Stomach smooth muscle (tissue), 2 donors: ENCODE data around the gene LMX1A.
A peak's percentile ranks its signal among the peaks of the same experiment; 100 is the strongest.

Source experiments
- H3K27ac ChIP-seq: one replicate; pipeline ENCODE4 v1.7.0; 2013; ENCODE audit warnings: mild to moderate bottlenecking, low read length, inconsistent platforms
- H3K27me3 ChIP-seq, 2 donors: one replicate each; pipeline ENCODE4 v1.7.0; 2013; ENCODE audit warnings: low read length in 2 of 2; ENCODE audit not compliant: insufficient read depth in 2 of 2, control insufficient read depth in 1 of 2
- H3K36me3 ChIP-seq, 2 donors: one replicate each; pipeline ENCODE4 v1.7.0; 2013; ENCODE audit warnings: low read length in 2 of 2; ENCODE audit not compliant: control insufficient read depth in 2 of 2, insufficient read depth in 2 of 2
- H3K4me1 ChIP-seq: one replicate; pipeline ENCODE4 v1.7.0; 2013; ENCODE audit warnings: low read length; ENCODE audit not compliant: control insufficient read depth, insufficient read depth
- H3K4me3 ChIP-seq, 2 donors: one replicate each; pipeline ENCODE4 v1.7.0; 2013; ENCODE audit warnings: low read length in 2 of 2
- H3K9ac ChIP-seq, 2 donors: one replicate each; pipeline ENCODE4 v1.7.0; 2013; ENCODE audit warnings: low read length in 2 of 2, mild to moderate bottlenecking in 1 of 2
- H3K9me3 ChIP-seq, 2 donors: one replicate each; pipeline ENCODE4 v1.7.0; 2013; ENCODE audit warnings: low read length in 2 of 2; ENCODE audit not compliant: control insufficient read depth in 2 of 2
- donor health status: healthy.
- donor health status: Pancreatic carcinoma.

LMX1A gene

GRCh38 chr1:165383599-165384405 lies 27.3 kb upstream of the LMX1A start:
- Histone ChIP-seq H3K36me3 (no peaks in the 10 kb centered on the region), H3K27me3 (no peaks in the 10 kb centered on the region), H3K4me1 (peaks cover 7% of the 10 kb centered on the region), H3K9ac (peak overlapping the region in 1 of 2 donors; percentile 10), H3K4me3 (no peak overlapping the region), H3K9me3 (no peaks in the 10 kb centered on the region), H3K27ac (no peak overlapping the region)

DNA sequence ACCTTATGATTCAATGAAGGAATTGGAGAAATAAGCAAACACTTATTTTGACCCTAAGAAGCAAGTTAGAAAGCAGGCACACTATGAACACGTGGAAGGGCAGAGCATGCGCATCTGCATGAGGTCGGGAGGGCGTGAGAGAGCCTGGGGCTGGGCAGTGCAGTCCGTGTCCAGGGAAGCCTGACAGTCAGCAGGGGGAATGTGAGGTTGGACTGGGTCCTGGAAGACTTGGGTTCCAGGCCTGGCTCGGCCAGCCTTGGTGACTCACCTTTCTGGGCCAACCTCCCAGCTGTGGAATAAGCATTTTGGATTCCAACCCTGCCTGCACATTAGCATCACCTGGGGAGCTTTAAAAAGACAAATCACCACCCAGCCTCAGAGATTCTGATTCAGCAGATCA lies 26.6 kb upstream of the LMX1A start:
- Histone ChIP-seq H3K9ac (no peak overlapping the region), H3K27ac (no peak overlapping the region), H3K27me3 (no peaks in the 10 kb centered on the region), H3K36me3 (no peaks in the 10 kb centered on the region), H3K9me3 (no peaks in the 10 kb centered on the region), H3K4me1 (peaks cover 7% of the 10 kb centered on the region), H3K4me3 (no peak overlapping the region)

- Histone ChIP-seq H3K27ac (no peak overlapping the region), H3K4me3 (no peak overlapping the region), H3K4me1 (peaks cover 7% of the 10 kb centered on the region), H3K36me3 (no peaks in the 10 kb centered on the region), H3K27me3 (no peaks in the 10 kb centered on the region), H3K9ac (no peak overlapping the region), H3K9me3 (no peaks in the 10 kb centered on the region)
These were observed 25.4 kb upstream of the LMX1A start for GRCh38 chr1:165381745-165382505.

DNA sequence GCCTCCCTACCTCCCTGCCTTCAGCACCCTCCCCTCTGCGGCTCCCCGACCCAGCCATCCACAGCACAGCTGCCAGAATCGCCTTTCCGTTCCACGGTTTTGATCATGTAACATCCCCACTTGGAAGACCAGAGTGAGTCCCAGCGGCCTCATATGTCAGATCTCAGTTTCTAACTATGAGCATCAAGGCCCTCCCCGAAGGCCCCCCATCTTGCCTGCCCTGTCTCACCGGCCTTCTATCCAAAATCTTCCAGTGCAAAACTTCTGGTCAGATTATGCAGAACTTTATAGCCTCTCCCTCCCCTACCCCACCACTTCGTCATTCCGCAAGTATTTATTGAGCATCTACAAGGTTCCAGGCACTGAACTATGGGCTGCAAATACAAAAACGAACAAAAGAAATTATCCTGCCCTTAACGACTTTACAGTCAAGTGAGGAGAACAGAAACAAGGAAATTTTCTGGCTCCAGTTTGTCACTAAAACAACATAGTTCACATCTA lies 20.3 kb upstream of the LMX1A start:
- Histone ChIP-seq H3K4me1 (peaks cover 9% of the 10 kb centered on the region), H3K27me3 (peaks cover 0 to 3% of the 10 kb centered on the region in 2 donors)

DNA sequence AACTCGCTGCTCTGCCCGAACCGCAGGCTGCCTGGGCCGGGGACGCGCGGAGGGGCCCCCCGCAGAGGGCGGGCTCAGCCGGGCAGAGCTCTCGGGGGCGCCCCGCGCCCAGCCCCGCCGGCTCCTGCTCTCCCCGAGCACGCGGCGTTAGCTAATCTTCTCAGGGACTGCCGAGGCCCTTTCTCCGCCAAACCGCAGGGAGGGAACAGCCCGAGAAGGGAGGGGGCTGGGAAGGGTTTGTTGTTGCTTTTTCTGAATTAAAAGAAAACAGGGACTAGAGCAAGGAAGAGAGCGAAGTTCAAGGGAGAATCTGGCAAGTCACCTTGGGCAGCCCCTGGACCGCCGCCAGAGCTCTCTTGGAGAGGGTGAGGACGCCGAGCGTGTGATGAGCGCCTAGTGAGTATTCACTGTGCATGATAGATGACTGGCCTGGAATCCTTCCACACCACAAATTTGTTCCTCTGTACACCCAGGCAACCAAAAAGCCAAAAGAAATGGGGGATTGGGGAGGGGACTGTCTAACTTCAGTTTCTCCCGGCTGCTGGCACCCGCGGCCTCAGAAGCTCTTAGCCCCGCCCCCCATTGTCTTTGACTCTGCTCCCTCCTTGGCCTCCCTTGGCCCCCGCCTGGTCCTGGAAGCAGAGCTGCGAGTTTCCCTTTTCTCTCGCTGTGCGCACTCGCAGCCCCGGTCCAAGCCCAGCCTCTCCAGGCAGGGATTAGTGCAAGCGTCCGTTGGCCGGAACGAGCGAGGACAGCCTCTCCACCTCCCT lies 19.7 kb upstream of the LMX1A start:
- peaks cover 0 to 3% of the 10 kb centered on the region in 2 donors for H3K27me3 ChIP-seq
- peak overlapping the region; percentile 55 to 74 for H3K4me3 ChIP-seq
- peak overlapping the region; percentile 47 to 52 for H3K9ac ChIP-seq
- H3K36me3 ChIP-seq: no peaks in the 10 kb centered on the region
- H3K4me1 ChIP-seq: peaks cover 9% of the 10 kb centered on the region
- H3K9me3 ChIP-seq: no peaks in the 10 kb centered on the region
- H3K27ac ChIP-seq: peak overlapping the region; percentile 49

More for the DNA sequence above, 20.3 kb upstream of the LMX1A start:
- Histone ChIP-seq H3K36me3 (no peaks in the 10 kb centered on the region), H3K9ac (peak overlapping the region in 1 of 2 donors; percentile 39), H3K27ac (peak overlapping the region; percentile 49), H3K9me3 (no peaks in the 10 kb centered on the region), H3K4me3 (peak overlapping the region; percentile 38 to 74)

DNA sequence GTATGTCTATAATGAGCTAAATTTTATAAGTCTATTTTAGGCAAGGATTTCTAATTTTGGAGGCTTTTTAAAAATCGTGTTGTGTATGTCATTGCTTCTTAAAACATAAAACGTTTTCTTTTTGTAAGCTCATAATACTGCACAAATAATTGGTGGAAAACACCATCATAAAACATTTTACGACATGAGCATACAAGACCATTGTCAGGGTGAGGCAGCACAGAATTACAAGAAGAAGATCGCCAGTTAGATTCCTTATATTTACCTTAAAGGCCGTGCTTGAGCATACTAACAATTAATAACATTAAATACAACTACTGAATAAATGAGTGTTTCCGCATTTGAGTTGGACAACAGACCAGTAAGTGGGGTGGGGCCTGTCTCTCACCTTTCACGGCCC lies 19.1 kb upstream of the LMX1A start:
- Histone ChIP-seq H3K4me1 (peaks cover 9% of the 10 kb centered on the region), H3K36me3 (no peaks in the 10 kb centered on the region), H3K9me3 (no peaks in the 10 kb centered on the region), H3K27me3 (peaks cover 0 to 3% of the 10 kb centered on the region in 2 donors), H3K9ac (peak overlapping the region; percentile 37 to 52), H3K4me3 (peak overlapping the region; percentile 55 to 74), H3K27ac (peak overlapping the region; percentile 49)

GRCh38 chr1:165371588-165372225 lies 15.2 kb upstream of the LMX1A start:
- Histone ChIP-seq H3K9me3 (no peaks in the 10 kb centered on the region), H3K4me3 (no peak overlapping the region), H3K27me3 (peaks cover 0 to 11% of the 10 kb centered on the region in 2 donors)

GRCh38 chr1:165369255-165369848 lies 12.8 kb upstream of the LMX1A start:
- Histone ChIP-seq H3K4me1 (no peaks in the 10 kb centered on the region), H3K27ac (no peak overlapping the region), H3K9ac (no peak overlapping the region), H3K27me3 (peaks cover 0 to 11% of the 10 kb centered on the region in 2 donors), H3K9me3 (no peaks in the 10 kb centered on the region), H3K4me3 (no peak overlapping the region), H3K36me3 (no peaks in the 10 kb centered on the region)

More at GRCh38 chr1:165371588-165372225, 15.2 kb upstream of the LMX1A start:
- H3K9ac ChIP-seq: no peak overlapping the region
- no peaks in the 10 kb centered on the region for H3K36me3 ChIP-seq
- H3K27ac ChIP-seq: no peak overlapping the region
- H3K4me1 ChIP-seq: peaks cover 9% of the 10 kb centered on the region

- Histone ChIP-seq H3K27me3 (peaks cover 0 to 8% of the 10 kb centered on the region in 2 donors), H3K4me3 (no peak overlapping the region), H3K36me3 (no peaks in the 10 kb centered on the region), H3K9me3 (no peaks in the 10 kb centered on the region), H3K4me1 (no peaks in the 10 kb centered on the region), H3K27ac (no peak overlapping the region), H3K9ac (no peak overlapping the region)
These were observed 11.0 kb upstream of the LMX1A start for GRCh38 chr1:165367375-165367993.
